Measurements from ENCODE around the gene CXCR3.
"Not testable (repeated sequence)": the region's sequence is repeated elsewhere in the genome, so short reads cannot be mapped to it uniquely, and the experiment has no call there.

Gene CXCR3

GRCh38 chrX:71618303-71618721 lies at the start of gene CXCR3:
Gene CXCR3, minus strand, starts transcription at chrX:71618511. Its CDS starts 62 bp downstream, at chrX:71618449.
- DNase-seq, result no peak

GRCh38 chrX:71667328-71668247 lies 49.3 kb upstream of the CXCR3 start, which contains the start of gene LOC101059915:
Gene LOC101059915, plus strand, starts transcription at chrX:71667546.
- DNase-seq, result no peak

GRCh38 chrX:71666240-71667223 lies 48.2 kb upstream of the CXCR3 start:
- DNase-seq, result no peak

- DNase-seq, result no peak
Measured at GRCh38 chrX:71665747-71666146, 47.4 kb upstream of the CXCR3 start.

- no peak for DNase-seq
Measured at GRCh38 chrX:71664889-71665491, 46.7 kb upstream of the CXCR3 start.

- DNase-seq, result not testable (repeated sequence)
Measured at GRCh38 chrX:71664202-71664601, 45.9 kb upstream of the CXCR3 start.

GRCh38 chrX:71663238-71663637 lies 44.9 kb upstream of the CXCR3 start:
- DNase-seq, result not testable (repeated sequence)

- not testable (repeated sequence) for DNase-seq
Measured at GRCh38 chrX:71662654-71663053, 44.3 kb upstream of the CXCR3 start.

GRCh38 chrX:71661919-71662318 lies 43.6 kb upstream of the CXCR3 start:
- no peak for DNase-seq

GRCh38 chrX:71660562-71661416 lies 42.5 kb upstream of the CXCR3 start:
- DNase-seq, result no peak

- no peak for DNase-seq
Measured at GRCh38 chrX:71659959-71660358, 41.6 kb upstream of the CXCR3 start.

GRCh38 chrX:71659342-71659741 lies 41.0 kb upstream of the CXCR3 start:
- no peak for DNase-seq

GRCh38 chrX:71657267-71657666 lies 39.0 kb upstream of the CXCR3 start:
- DNase-seq, result no peak

- DNase-seq, result no peak
Measured at GRCh38 chrX:71653344-71653743, 35.0 kb upstream of the CXCR3 start.

- DNase-seq, result peak; percentile 21
Measured at GRCh38 chrX:71652405-71652804, 34.1 kb upstream of the CXCR3 start.

- DNase-seq, result no peak
Measured at GRCh38 chrX:71650333-71650969, 32.1 kb upstream of the CXCR3 start.

- DNase-seq, result not testable (repeated sequence)
Measured at GRCh38 chrX:71644406-71644805, 26.1 kb upstream of the CXCR3 start.

- DNase-seq, result no peak
Measured at GRCh38 chrX:71640002-71640401, 21.7 kb upstream of the CXCR3 start.

GRCh38 chrX:71638409-71638808 lies 20.1 kb upstream of the CXCR3 start:
- no peak for DNase-seq

- peak; percentile 58 for DNase-seq
Measured at GRCh38 chrX:71637848-71638247, 19.5 kb upstream of the CXCR3 start.

- peak; percentile 42 for DNase-seq
Measured at GRCh38 chrX:71637253-71637618, 18.9 kb upstream of the CXCR3 start.
